Activated CD8-positive, alpha-beta memory T cell treated with anti-CD3 and anti-CD28 coated beads, Interleukin-2, amount 50 U/mL, for 4 hours (primary cell): Measurements from ENCODE around the gene IL1F10.
A peak's percentile ranks its signal among the peaks of the same experiment; 100 is the strongest.

Experiments
- DNase-seq: peaks from one replicate; pipeline ENCODE4 v3.0.0-alpha.2; 2020

The IL1F10 gene

DNA sequence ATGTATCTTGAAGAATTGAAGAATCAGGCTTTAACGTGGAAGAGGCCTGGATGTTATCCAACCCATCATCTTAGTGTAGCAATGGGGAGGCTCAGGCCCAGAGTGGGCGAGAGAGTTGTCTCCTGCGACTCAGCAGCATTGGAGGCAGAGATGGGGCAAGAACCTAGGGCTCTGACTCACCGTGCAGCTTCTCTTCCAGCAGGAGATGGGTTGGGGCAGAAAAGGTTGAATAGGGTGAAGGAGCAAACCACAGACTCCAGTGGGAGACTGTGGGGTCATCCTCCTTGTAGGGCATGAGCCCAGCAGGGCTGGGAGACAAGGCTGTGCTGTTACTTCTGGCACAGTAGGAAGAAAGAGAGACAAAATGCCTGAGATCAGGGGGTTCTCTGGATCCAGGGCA is 7.4 kb upstream of the IL1F10 start:
- no peak for DNase-seq

- DNase-seq = no peak
Observed at GRCh38 chr2:113060796-113061195, 7.0 kb upstream of the IL1F10 start.

- no peak for DNase-seq
Observed at GRCh38 chr2:113061241-113061640, 6.5 kb upstream of the IL1F10 start.

GRCh38 chr2:113061896-113062770 is 5.6 kb upstream of the IL1F10 start:
- no peak for DNase-seq

DNA sequence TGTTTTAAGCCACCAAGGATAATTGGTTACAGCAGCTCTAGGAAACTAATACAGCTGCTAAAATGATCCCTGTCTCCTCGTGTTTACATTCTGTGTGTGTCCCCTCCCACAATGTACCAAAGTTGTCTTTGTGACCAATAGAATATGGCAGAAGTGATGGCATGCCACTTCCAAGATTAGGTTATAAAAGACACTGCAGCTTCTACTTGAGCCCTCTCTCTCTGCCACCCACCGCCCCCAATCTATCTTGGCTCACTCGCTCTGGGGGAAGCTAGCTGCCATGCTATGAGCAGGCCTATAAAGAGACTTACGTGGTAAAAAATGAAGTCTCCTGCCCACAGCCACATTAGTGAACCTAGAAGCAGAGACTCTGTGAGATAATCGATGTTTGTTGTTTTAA is 3.5 kb upstream of the IL1F10 start:
- DNase-seq = no peak

GRCh38 chr2:113064898-113065297 is 2.9 kb upstream of the IL1F10 start:
- no peak for DNase-seq

DNA sequence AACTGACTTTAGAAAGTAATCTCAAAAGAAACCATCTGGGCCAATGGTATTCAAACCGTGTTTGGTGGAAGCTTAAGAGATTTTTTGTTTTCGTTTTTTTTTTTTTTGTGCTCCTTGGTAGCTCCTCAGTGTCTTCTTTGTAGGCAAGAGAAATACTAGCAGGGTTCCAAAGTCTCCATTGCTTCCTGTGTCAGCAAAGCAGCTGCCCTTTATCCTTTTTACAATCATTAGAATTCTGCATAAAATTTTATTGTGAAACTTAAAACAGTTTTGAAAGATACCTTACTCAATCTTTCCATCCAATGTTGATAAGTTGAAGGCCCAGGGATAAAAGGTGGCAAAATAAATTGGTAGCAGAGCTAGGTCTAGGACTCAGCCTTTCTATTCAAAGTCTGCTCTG is 479 bp downstream of the IL1F10 start:
- DNase-seq = no peak

- no peak for DNase-seq
Observed at GRCh38 chr2:113068706-113069485, 1.1 kb downstream of the IL1F10 start.

GRCh38 chr2:113069676-113070605 is 2.2 kb downstream of the IL1F10 start:
- DNase-seq = no peak

GRCh38 chr2:113070606-113070975 is 2.8 kb downstream of the IL1F10 start:
- no peak for DNase-seq

GRCh38 chr2:113072584-113072983 is 4.8 kb downstream of the IL1F10 start:
- DNase-seq = no peak

GRCh38 chr2:113073325-113073834 is 5.6 kb downstream of the IL1F10 start:
- no peak for DNase-seq

GRCh38 chr2:113075030-113075429 is 7.3 kb downstream of the IL1F10 start:
- no peak for DNase-seq

DNA sequence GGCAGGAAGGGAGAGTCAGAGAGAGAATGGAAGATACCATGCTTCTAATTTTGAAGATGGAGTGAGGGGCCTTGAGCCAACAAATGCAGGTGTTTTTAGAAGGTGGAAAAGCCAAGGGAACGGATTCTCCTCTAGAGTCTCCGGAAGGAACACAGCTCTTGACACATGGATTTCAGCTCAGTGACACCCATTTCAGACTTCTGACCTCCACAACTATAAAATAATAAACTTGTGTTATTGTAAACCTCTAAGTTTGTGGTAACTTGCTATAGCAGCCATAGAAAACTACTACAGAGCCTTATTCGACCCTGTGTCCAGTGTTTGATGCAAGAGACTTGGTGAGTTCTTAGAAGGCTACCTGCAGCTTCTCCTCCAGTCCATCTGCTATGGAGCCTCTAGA is 7.8 kb downstream of the IL1F10 start:
- DNase-seq = no peak

GRCh38 chr2:113076954-113077669 is 9.3 kb downstream of the IL1F10 start:
- DNase-seq = no peak

GRCh38 chr2:113077921-113078320 is 10.2 kb downstream of the IL1F10 start:
- DNase-seq = no peak

DNA sequence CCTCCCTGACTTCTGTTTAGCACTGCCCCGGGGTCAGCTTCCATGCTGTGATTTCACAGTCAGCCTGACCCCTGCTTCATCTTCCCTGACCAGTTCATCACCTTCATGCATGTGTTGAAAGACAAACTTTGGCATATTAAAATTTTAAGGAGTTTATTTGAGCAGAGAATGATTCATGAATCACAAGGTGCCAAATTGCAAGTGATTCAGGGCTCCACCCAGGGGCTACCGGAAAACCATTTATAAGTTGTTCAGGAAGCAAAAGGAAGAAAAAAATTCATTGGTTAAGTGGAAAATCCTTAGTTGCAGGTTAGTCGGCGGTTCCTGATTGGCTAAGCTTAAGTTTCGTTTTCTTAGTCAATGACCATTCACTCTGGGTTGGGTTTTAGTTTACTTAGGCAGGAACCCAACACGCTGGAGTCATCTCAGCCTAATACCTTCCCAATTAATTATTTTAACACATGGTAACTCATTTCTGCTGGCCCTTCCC is 10.6 kb downstream of the IL1F10 start:
- no peak for DNase-seq

DNA sequence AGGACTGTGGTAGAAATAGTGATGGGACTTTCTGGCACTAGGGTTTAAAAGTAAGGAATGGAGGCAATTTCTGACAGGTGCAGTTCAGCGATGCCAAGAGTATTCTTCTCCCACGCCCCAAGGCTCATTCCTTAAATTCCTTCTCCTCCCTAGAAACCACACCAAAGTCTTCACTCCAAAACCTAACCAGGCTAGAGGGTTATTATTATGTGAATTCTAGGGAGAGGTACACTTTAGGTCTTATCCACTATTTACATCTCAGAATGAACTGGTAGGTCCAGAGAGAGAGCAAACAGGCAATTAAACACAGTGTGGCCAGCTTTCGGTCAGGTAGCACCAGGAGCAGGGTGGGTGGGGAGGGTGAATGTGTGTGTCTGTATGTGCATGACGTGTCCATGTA is 11.4 kb downstream of the IL1F10 start:
- DNase-seq = no peak

DNA sequence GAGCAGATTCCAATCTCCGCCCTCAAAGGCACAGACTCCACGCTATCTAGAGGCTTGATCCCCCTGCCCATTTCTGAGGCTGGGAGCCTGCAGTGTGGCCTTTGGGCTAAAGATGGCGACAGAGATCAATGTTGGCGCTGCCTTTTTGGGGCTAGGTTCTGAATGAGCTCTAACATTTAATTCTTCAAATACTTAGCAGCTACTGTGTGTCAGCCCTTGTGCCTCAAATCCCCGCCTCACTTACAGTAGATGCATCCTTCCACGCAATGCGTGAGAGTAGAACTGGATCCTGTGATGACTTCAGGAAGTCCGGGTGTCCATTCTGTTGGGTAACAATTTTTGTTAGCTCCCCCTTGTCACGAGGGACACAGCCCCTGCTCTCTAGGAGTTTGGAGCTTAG is 12.4 kb downstream of the IL1F10 start:
- DNase-seq = peak; percentile 46

- DNase-seq = no peak
Observed at GRCh38 chr2:113081488-113082210, 13.9 kb downstream of the IL1F10 start.

- DNase-seq = no peak
Observed at GRCh38 chr2:113083296-113083695, 15.5 kb downstream of the IL1F10 start.
